ENCODE data around the gene PRDM16.
A peak's percentile ranks its signal among the peaks of the same experiment; 100 is the strongest.

PRDM16 gene

GRCh38 chr1:3306583-3307291, 237.7 kb downstream of the PRDM16 start:
- DNase-seq (ENCODE audit: low spot score) = no peak

GRCh38 chr1:3307359-3307758, 238.4 kb downstream of the PRDM16 start:
- DNase-seq (ENCODE audit: low spot score) = no peak

GRCh38 chr1:3308053-3308452, 239.1 kb downstream of the PRDM16 start:
- DNase-seq (ENCODE audit: low spot score) = no peak

- DNase-seq (ENCODE audit: low spot score) = no peak
Observed at GRCh38 chr1:3310718-3311400, 241.9 kb downstream of the PRDM16 start.

GRCh38 chr1:3311711-3312110, 242.7 kb downstream of the PRDM16 start:
- DNase-seq (ENCODE audit: low spot score) = no peak

GRCh38 chr1:3312310-3312897, 243.4 kb downstream of the PRDM16 start:
- DNase-seq (ENCODE audit: low spot score) = no peak

GRCh38 chr1:3312898-3313575, 244.0 kb downstream of the PRDM16 start:
- peak; percentile 76 for DNase-seq (ENCODE audit: low spot score)

- peak; percentile 77 for DNase-seq (ENCODE audit: low spot score)
Observed at GRCh38 chr1:3313576-3313950, 244.6 kb downstream of the PRDM16 start.

GRCh38 chr1:3314491-3315381, 245.7 kb downstream of the PRDM16 start:
- DNase-seq (ENCODE audit: low spot score) = no peak

GRCh38 chr1:3315399-3316339, 246.7 kb downstream of the PRDM16 start:
- DNase-seq (ENCODE audit: low spot score) = no peak

- DNase-seq (ENCODE audit: low spot score) = no peak
Observed at GRCh38 chr1:3316340-3316943, 247.4 kb downstream of the PRDM16 start.

- DNase-seq (ENCODE audit: low spot score) = no peak
Observed at GRCh38 chr1:3317456-3317855, 248.5 kb downstream of the PRDM16 start.

GRCh38 chr1:3318329-3318728, 249.3 kb downstream of the PRDM16 start:
- no peak for DNase-seq (ENCODE audit: low spot score)

GRCh38 chr1:3319874-3320245, 250.9 kb downstream of the PRDM16 start:
- DNase-seq (ENCODE audit: low spot score) = no peak

GRCh38 chr1:3320246-3321152, 251.5 kb downstream of the PRDM16 start:
- no peak for DNase-seq (ENCODE audit: low spot score)

GRCh38 chr1:3321559-3322449, 252.8 kb downstream of the PRDM16 start:
- no peak for DNase-seq (ENCODE audit: low spot score)

- DNase-seq (ENCODE audit: low spot score) = no peak
Observed at GRCh38 chr1:3322450-3323020, 253.5 kb downstream of the PRDM16 start.

Measured in ecto neural progenitor cell (in vitro differentiated cells).